BJ (cell line): ENCODE results near the gene SERGEF. TPM values are rescaled to one million over a fixed set of nuclear protein-coding genes. Genes with fewer than 3 reads are reported as not detected.

Source experiments
- CTCF ChIA-PET: fragments of 350-600 bp; formaldehyde crosslinking; extraction: SDS; loops from one replicate; lab custom pipeline; 2021; ENCODE audit warnings: antibody characterized with exemption, inconsistent platforms; lab: Yijun Ruan, JAX
- POLR2A ChIA-PET: fragments of 300-600 bp; sonication (Branson Sonifier 250); formaldehyde crosslinking; extraction: SDS; loops from one replicate; lab custom pipeline; 2021; ENCODE audit warnings: antibody characterized with exemption; lab: Charles Lee
- DNase-seq: peaks from one replicate; pipeline ENCODE4 v3.0.0-alpha.2; 2011; ENCODE audit warnings: low read depth
- H3K27me3 ChIP-seq: 2 replicates; pipeline ENCODE4 v1.6.0; 2011; ENCODE audit warnings: low read length; ENCODE audit not compliant: control insufficient read depth, insufficient read depth
- H3K36me3 ChIP-seq: 2 replicates; pipeline ENCODE4 v1.5.1; 2011; ENCODE audit warnings: low read length; ENCODE audit not compliant: control insufficient read depth, insufficient read depth
- H3K4me3 ChIP-seq: 2 replicates; pipeline ENCODE4 v1.5.1; 2011; ENCODE audit warnings: low read depth, mild to moderate bottlenecking, control low read depth, low read length
- CTCF ChIP-seq: IDR thresholded peaks from 2 replicates; pipeline ENCODE4 v1.5.1; 2011; ENCODE audit warnings: low read depth, mild to moderate bottlenecking, control low read depth, inconsistent platforms, low read length, moderate library complexity; ENCODE audit not compliant: insufficient read depth
- polyA plus RNA-seq: library from polyadenylated mRNA; depleted of rRNA; stranded (reverse); fragments of >200 nt; gene quantifications from 2 replicates; pipeline ENCODE4 v1.2.3, GENCODE V29; 2011

Gene SERGEF
- polyA plus RNA-seq, 1 experiment, result 17.4 TPM

DNA sequence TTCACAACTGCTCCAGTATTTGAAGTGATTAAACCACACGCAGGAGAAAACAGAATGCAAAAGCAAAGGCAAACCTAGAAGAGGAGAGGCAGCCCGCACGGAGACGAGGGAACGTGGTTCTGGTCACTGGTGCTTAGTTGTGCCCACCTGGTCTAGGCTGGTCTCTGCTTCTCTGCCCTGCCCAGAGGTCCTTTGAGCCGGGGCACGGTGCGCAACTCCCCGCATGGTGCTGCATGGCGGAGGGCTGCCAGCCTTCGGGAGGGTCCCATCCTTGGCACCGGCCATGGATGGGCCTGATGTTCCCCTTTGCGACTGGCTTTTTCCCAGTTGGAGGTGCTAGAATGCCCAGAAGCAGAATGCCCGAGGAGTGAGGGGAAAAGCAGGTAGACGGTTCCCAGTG, 232.2 kb downstream of the SERGEF start:
- no peak for TF ChIP-seq CTCF
- no peaks in the 10 kb centered on the region for H3K36me3 ChIP-seq
- no peaks in the 10 kb centered on the region for H3K27me3 ChIP-seq
- CTCF ChIA-PET, result no interaction called here
- POLR2A ChIA-PET, result no interaction called here
- H3K4me3 ChIP-seq, result no peak overlapping the region
- no peak for DNase-seq

- TF ChIP-seq CTCF, result no peak
- CTCF ChIA-PET, result no interaction called here
- H3K4me3 ChIP-seq, result no peak overlapping the region
These were observed 232.8 kb downstream of the SERGEF start for GRCh38 chr11:17779861-17780594.

DNA sequence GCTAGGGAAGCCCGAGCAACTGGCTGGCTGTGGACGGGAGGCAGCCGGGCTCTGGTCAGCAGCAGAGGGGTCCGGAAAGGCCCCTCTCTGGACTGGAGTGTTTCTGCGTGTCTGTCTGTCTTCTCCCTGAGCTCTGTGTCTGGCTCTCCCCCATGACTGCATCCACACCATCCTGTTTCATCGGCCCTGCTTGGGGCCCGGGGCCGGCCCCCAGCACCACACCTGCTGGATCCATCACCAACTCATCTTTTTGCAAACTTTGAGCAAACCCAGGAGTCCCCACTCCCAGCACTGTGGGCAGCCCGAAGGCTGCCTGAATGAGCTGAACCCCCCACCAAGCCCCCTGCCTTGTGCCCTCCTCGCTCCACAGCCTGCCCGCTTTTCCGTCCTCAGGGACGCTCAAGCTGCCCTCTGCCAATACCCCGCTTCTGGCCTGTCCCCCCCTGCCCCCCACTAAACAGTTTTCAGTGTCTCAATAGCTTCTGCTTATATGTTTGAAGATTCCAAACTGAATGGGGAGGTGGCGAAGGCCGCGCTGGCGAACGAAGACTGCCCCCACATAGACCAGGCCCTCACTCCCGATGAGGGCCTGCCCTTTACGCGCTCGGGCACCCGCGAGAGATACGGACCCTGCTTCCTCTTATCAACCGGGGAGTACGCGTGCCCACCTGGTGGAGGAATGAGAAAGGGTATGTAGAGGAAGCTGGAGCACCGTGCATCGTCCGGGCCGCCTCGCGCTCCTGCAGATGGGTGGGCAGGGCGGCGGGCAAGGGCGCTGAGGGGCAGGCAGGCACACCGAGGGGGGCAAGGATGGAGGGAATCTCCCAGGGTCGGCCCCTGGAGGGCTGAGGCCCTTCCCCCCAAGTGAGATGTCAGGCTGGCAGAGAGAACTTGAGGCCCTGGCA, 233.6 kb downstream of the SERGEF start:
- no peak for DNase-seq
- TF ChIP-seq CTCF, result no peak
- CTCF ChIA-PET, result interaction anchor here (0.5 to 1.8 kb wide), 2 partner anchors 200 to 395 kb away, joined by 3 to 8 read pairs; no protein-coding TSS in a partner anchor

More at GRCh38 chr11:17779861-17780594, 232.8 kb downstream of the SERGEF start:
- Histone ChIP-seq H3K36me3 (no peaks in the 10 kb centered on the region), H3K27me3 (no peaks in the 10 kb centered on the region)
- no peak for DNase-seq
- POLR2A ChIA-PET, result no interaction called here

DNA sequence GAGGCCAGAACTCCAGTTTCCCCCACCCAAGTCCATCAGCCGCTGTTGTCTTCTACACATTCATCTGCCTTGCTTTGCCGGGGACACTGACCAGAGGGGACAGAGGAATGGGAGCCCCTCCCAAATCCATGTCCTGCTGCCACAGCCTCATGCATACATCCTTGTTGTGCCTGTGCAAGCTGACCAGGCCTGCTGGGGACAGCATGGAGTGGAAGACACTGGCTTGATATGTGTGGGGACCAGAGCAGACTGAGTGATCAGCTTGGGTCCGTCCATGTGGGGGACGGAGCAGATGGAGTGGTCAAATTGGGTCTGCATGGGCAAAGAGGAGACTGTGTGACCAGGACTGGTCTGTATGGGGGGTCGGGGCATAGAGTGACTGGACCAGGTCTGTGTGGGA, 234.5 kb downstream of the SERGEF start:
- ChIA-PET POLR2A (no interaction called here), CTCF (interaction anchor here (1.8 kb wide), 1 partner anchor 200 kb away, joined by 8 read pairs; no protein-coding TSS in a partner anchor)
- DNase-seq, result no peak
- H3K4me3 ChIP-seq, result no peak overlapping the region
- TF ChIP-seq CTCF, result no peak
- H3K27me3 ChIP-seq, result no peaks in the 10 kb centered on the region
- no peaks in the 10 kb centered on the region for H3K36me3 ChIP-seq

More for the DNA sequence above, 233.6 kb downstream of the SERGEF start:
- Histone ChIP-seq H3K4me3 (no peak overlapping the region), H3K27me3 (no peaks in the 10 kb centered on the region), H3K36me3 (no peaks in the 10 kb centered on the region)
- POLR2A ChIA-PET, result no interaction called here

DNA sequence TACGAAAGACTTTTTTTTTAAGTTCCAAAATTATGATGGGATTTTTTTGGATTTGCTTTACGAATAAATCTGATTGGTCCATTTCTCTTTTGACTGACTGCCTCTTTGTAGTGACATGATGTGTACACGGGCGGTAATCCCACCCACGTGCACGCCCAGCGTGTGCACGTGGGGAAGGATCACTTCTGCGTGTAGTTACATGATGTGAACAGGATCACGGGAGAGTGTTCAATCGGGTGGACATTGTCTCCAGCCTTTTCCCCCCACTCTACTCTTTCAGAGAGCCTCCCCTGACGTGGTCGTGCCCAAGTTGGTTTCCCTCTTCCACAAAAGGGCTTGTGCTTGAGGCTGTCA, 235.1 kb downstream of the SERGEF start:
- TF ChIP-seq CTCF, result no peak
- ChIA-PET CTCF (interaction anchor here (1.8 kb wide), 1 partner anchor 201 kb away, joined by 8 read pairs; no protein-coding TSS in a partner anchor), POLR2A (no interaction called here)
- no peak for DNase-seq
- no peaks in the 10 kb centered on the region for H3K36me3 ChIP-seq
- H3K27me3 ChIP-seq, result no peaks in the 10 kb centered on the region
- H3K4me3 ChIP-seq, result no peak overlapping the region
